ENCODE measurements around the gene TEX19. TPM values are rescaled to one million over a fixed set of nuclear protein-coding genes. Genes with fewer than 3 reads are reported as not detected.
"Not testable (repeated sequence)": the region's sequence is repeated elsewhere in the genome, so short reads cannot be mapped to it uniquely, and the experiment has no call there.

Gene TEX19
- total RNA-seq, 1 donor = not detected

GRCh38 chr17:82351254-82351712 is 7.8 kb upstream of the TEX19 start:
- no peak for DNase-seq (ENCODE audit: low read depth in 2 of 3, low spot score in 2 of 3)

GRCh38 chr17:82351713-82352488 is 7.1 kb upstream of the TEX19 start:
- peak; percentile 83 to 92 (median 87) for DNase-seq (ENCODE audit: low read depth in 2 of 3, low spot score in 2 of 3)

- no peak for DNase-seq (ENCODE audit: low read depth in 2 of 3, low spot score in 2 of 3)
Measured at GRCh38 chr17:82353484-82353883, 5.6 kb upstream of the TEX19 start.

- no peak for DNase-seq (ENCODE audit: low read depth in 2 of 3, low spot score in 2 of 3)
Measured at GRCh38 chr17:82354804-82355308, 4.2 kb upstream of the TEX19 start.

GRCh38 chr17:82355770-82356427 is 3.1 kb upstream of the TEX19 start:
- DNase-seq (ENCODE audit: low read depth in 2 of 3, low spot score in 2 of 3) = no peak

- DNase-seq (ENCODE audit: low read depth in 2 of 3, low spot score in 2 of 3) = no peak
Measured at GRCh38 chr17:82356845-82357355, 2.1 kb upstream of the TEX19 start.

- DNase-seq (ENCODE audit: low read depth in 2 of 3, low spot score in 2 of 3) = no peak
Measured at GRCh38 chr17:82357394-82357793, 1.7 kb upstream of the TEX19 start.

- not testable (repeated sequence) for DNase-seq (ENCODE audit: low read depth in 2 of 3, low spot score in 2 of 3)
Measured at GRCh38 chr17:82359451-82360074, 516 bp downstream of the TEX19 start.

- no peak for DNase-seq (ENCODE audit: low read depth in 2 of 3, low spot score in 2 of 3)
Measured at GRCh38 chr17:82361885-82362633, 3.0 kb downstream of the TEX19 start.

- no peak for DNase-seq (ENCODE audit: low read depth in 2 of 3, low spot score in 2 of 3)
Measured at GRCh38 chr17:82365606-82366295, 6.7 kb downstream of the TEX19 start.

- DNase-seq (ENCODE audit: low read depth in 2 of 3, low spot score in 2 of 3) = no peak
Measured at GRCh38 chr17:82366749-82367148, 7.7 kb downstream of the TEX19 start.

GRCh38 chr17:82367724-82368524 is 8.9 kb downstream of the TEX19 start:
- peak in 1 of 3 donors; percentile 27 for DNase-seq (ENCODE audit: low read depth in 2 of 3, low spot score in 2 of 3)

- DNase-seq (ENCODE audit: low read depth in 2 of 3, low spot score in 2 of 3) = no peak
Measured at GRCh38 chr17:82369211-82369610, 10.2 kb downstream of the TEX19 start.

- DNase-seq (ENCODE audit: low read depth in 2 of 3, low spot score in 2 of 3) = no peak
Measured at GRCh38 chr17:82370471-82371332, 11.7 kb downstream of the TEX19 start.

- DNase-seq (ENCODE audit: low read depth in 2 of 3, low spot score in 2 of 3) = no peak
Measured at GRCh38 chr17:82371333-82372248, 12.5 kb downstream of the TEX19 start, which contains the start of gene UTS2R. Gene UTS2R (plus strand): TSS chr17:82371765. CDS start chr17:82374325, 2,560 bp downstream.

GRCh38 chr17:82372249-82373071 is 13.4 kb downstream of the TEX19 start:
- DNase-seq (ENCODE audit: low read depth in 2 of 3, low spot score in 2 of 3) = no peak
